Measurements from ENCODE around the gene TRAIP.

TRAIP gene

GRCh38 chr3:49886922-49887265 lies 30.5 kb upstream of the TRAIP start:
- Mint-ChIP-seq H3K4me1 (peaks cover 42% of the 10 kb centered on the region), H3K4me3 (no peak overlapping the region), H3K27me3 (ENCODE audit: low read depth, poor library complexity) (peaks cover 10% of the 10 kb centered on the region), H3K36me3 (ENCODE audit: low read depth) (no peaks in the 10 kb centered on the region), H3K9me3 (no peaks in the 10 kb centered on the region), H3K27ac (peak overlapping the region; percentile 57)
- no peak for TF ChIP-seq CTCF (IDR thresholded peaks at IDR 0.05)
- no peak for DNase-seq

- Mint-ChIP-seq H3K9me3 (no peaks in the 10 kb centered on the region), H3K27ac (no peak overlapping the region), H3K4me1 (peaks cover 49% of the 10 kb centered on the region), H3K27me3 (ENCODE audit: low read depth, poor library complexity) (peaks cover 12% of the 10 kb centered on the region), H3K4me3 (no peak overlapping the region), H3K36me3 (ENCODE audit: low read depth) (no peaks in the 10 kb centered on the region)
- DNase-seq, result no peak
- TF ChIP-seq CTCF (IDR thresholded peaks at IDR 0.05), result no peak
Measured at GRCh38 chr3:49883998-49884397, 27.6 kb upstream of the TRAIP start.

- no peak overlapping the region for H3K4me3 Mint-ChIP-seq
- no peaks in the 10 kb centered on the region for H3K36me3 Mint-ChIP-seq (ENCODE audit: low read depth)
- H3K9me3 Mint-ChIP-seq, result no peaks in the 10 kb centered on the region
Measured at GRCh38 chr3:49882166-49882565, 25.8 kb upstream of the TRAIP start.

GRCh38 chr3:49880581-49881315 lies 24.4 kb upstream of the TRAIP start:
- Mint-ChIP-seq H3K27ac (peak overlapping the region; percentile 85), H3K27me3 (ENCODE audit: low read depth, poor library complexity) (peaks cover 7% of the 10 kb centered on the region), H3K9me3 (no peaks in the 10 kb centered on the region), H3K4me1 (peaks cover 38% of the 10 kb centered on the region), H3K4me3 (no peak overlapping the region), H3K36me3 (ENCODE audit: low read depth) (no peaks in the 10 kb centered on the region)
- no peak for TF ChIP-seq CTCF (IDR thresholded peaks at IDR 0.05)
- DNase-seq, result peak; percentile 69

More at GRCh38 chr3:49882166-49882565, 25.8 kb upstream of the TRAIP start:
- no peak for TF ChIP-seq CTCF (IDR thresholded peaks at IDR 0.05)
- H3K4me1 Mint-ChIP-seq, result peaks cover 44% of the 10 kb centered on the region
- H3K27ac Mint-ChIP-seq, result no peak overlapping the region
- DNase-seq, result no peak
- peaks cover 9% of the 10 kb centered on the region for H3K27me3 Mint-ChIP-seq (ENCODE audit: low read depth, poor library complexity)

- H3K27me3 Mint-ChIP-seq (ENCODE audit: low read depth, poor library complexity), result peaks cover 13% of the 10 kb centered on the region
- no peak overlapping the region for H3K4me3 Mint-ChIP-seq
- H3K36me3 Mint-ChIP-seq (ENCODE audit: low read depth), result no peaks in the 10 kb centered on the region
- no peaks in the 10 kb centered on the region for H3K9me3 Mint-ChIP-seq
- TF ChIP-seq CTCF (IDR thresholded peaks at IDR 0.05), result no peak
- peak overlapping the region; percentile 25 for H3K27ac Mint-ChIP-seq
- no peak for DNase-seq
- H3K4me1 Mint-ChIP-seq, result peaks cover 35% of the 10 kb centered on the region
Measured at GRCh38 chr3:49879721-49880120, 23.4 kb upstream of the TRAIP start.

- H3K27ac Mint-ChIP-seq, result no peak overlapping the region
- no peaks in the 10 kb centered on the region for H3K36me3 Mint-ChIP-seq (ENCODE audit: low read depth)
- no peak overlapping the region for H3K4me3 Mint-ChIP-seq
- DNase-seq, result no peak
- no peaks in the 10 kb centered on the region for H3K9me3 Mint-ChIP-seq
- TF ChIP-seq CTCF (IDR thresholded peaks at IDR 0.05), result no peak
- peaks cover 10% of the 10 kb centered on the region for H3K27me3 Mint-ChIP-seq (ENCODE audit: low read depth, poor library complexity)
- peaks cover 35% of the 10 kb centered on the region for H3K4me1 Mint-ChIP-seq
Measured at GRCh38 chr3:49878686-49879085, 22.3 kb upstream of the TRAIP start.
